ENCODE measurements around the gene TESMIN. TPM values are rescaled to one million over a fixed set of nuclear protein-coding genes. Genes with fewer than 3 reads are reported as not detected.

The TESMIN gene
- total RNA-seq, 1 experiment from 2014 or later: 78.8 TPM

DNA sequence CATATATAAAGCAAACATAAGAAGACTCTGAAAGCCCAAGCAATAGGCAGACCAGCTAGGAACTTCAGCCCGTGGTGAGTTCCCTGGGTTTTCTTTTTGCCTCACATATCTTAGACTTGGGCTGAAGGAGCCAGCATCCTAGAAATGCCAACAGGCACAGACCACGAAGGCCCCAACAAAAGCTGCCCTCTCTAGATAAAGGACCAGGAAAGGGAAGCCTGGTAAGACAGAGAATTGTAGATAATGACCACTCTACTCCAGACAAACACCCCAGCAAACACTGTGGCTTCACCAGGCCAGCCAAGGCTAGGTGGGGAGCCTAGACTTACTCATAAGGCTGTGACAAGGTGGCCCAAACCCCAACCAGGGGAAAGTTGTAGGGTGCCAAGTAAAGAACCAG lies 55.8 kb downstream of the TESMIN start:
- H3K27me3 Mint-ChIP-seq (ENCODE audit: low read depth): peaks cover 3% of the 10 kb centered on the region; the same call in 1 of the 2 replicates
- H3K36me3 Mint-ChIP-seq: peaks cover 21% of the 10 kb centered on the region
- no peak overlapping the region for H3K27ac Mint-ChIP-seq
- H3K4me3 Mint-ChIP-seq: no peak overlapping the region
- ChIA-PET POLR2A (interaction anchor here (0.9 kb wide), 1 partner anchor 18 kb away, joined by 3 read pairs; no protein-coding TSS in a partner anchor), CTCF (interaction anchor here (0.7 to 1.5 kb wide), 3 partner anchors 63 to 1483 kb away, joined by 3 to 4 read pairs (median 3); no protein-coding TSS in a partner anchor)
- H3K4me1 Mint-ChIP-seq: peaks cover 41% of the 10 kb centered on the region
- H3K9me3 Mint-ChIP-seq: peaks cover 38% of the 10 kb centered on the region
- ATAC-seq (no peak), DNase-seq (ENCODE audit: low spot score) (no peak)
- TF ChIP-seq GABPB1 (CRISPR knock-in tag; IDR thresholded peaks at IDR 0.05): no peak
- TF ChIP-seq JUN (CRISPR knock-in tag; IDR thresholded peaks at IDR 0.05): no peak
- no peak for TF ChIP-seq KAT7 (CRISPR knock-in tag; IDR thresholded peaks at IDR 0.05; ENCODE audit: borderline replicate concordance)
- TF ChIP-seq ZNF423 (CRISPR knock-in tag; IDR thresholded peaks at IDR 0.05): no peak
- TF ChIP-seq, protein P1, sequence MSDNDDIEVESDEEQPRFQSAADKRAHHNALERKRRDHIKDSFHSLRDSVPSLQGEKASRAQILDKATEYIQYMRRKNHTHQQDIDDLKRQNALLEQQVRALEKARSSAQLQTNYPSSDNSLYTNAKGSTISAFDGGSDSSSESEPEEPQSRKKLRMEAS (CRISPR knock-in tag; IDR thresholded peaks at IDR 0.05): no peak
- TF ChIP-seq, protein P2, sequence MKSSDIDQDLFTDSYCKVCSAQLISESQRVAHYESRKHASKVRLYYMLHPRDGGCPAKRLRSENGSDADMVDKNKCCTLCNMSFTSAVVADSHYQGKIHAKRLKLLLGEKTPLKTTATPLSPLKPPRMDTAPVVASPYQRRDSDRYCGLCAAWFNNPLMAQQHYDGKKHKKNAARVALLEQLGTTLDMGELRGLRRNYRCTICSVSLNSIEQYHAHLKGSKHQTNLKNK (CRISPR knock-in tag; IDR thresholded peaks at IDR 0.05): no peak
- TF ChIP-seq, protein P3, sequence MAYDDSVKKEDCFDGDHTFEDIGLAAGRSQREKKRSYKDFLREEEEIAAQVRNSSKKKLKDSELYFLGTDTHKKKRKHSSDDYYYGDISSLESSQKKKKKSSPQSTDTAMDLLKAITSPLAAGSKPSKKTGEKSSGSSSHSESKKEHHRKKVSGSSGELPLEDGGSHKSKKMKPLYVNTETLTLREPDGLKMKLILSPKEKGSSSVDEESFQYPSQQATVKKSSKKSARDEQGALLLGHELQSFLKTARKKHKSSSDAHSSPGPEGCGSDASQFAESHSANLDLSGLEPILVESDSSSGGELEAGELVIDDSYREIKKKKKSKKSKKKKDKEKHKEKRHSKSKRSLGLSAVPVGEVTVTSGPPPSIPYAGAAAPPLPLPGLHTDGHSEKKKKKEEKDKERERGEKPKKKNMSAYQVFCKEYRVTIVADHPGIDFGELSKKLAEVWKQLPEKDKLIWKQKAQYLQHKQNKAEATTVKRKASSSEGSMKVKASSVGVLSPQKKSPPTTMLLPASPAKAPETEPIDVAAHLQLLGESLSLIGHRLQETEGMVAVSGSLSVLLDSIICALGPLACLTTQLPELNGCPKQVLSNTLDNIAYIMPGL (CRISPR knock-in tag; IDR thresholded peaks at IDR 0.05): no peak
- TF ChIP-seq HMGA2 (CRISPR knock-in tag; IDR thresholded peaks at IDR 0.05): no peak
- TF ChIP-seq NFYB (CRISPR knock-in tag; conservative IDR thresholded peaks at IDR 0.05; ENCODE audit: low read depth): no peak
- TF ChIP-seq, protein P4, sequence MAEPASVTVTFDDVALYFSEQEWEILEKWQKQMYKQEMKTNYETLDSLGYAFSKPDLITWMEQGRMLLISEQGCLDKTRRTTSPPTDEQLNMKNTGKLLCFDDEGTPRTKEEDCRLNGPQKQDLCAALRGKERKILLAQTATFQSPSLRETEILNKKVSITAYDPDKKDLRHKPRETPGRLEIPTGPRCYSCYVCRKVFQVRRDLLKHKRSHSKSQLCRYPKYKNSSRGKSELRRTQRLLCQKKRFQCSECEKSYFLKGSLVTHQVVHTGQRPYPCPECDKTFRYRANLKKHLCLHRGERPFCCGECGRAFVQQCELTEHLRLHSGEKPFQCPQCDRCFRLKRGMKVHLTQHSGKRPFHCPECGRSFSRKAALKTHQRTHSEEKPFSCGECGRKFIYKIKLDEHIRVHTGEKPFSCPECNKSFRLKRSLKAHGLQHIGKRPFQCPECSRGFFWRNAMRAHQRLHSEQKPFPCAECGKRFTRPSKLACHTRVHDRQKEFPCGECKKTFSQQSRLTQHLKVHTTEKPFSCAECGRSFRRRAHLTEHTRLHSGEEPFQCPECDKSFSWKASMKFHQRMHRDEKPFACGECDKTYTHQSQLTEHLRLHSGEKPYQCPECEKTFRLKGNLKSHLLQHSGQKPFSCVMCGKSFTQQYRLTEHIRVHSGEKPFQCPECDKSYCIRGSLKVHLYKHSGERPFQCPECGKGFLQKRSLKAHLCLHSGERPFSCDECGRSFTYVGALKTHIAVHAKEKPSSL (CRISPR knock-in tag; conservative IDR thresholded peaks at IDR 0.05): no peak
- TF ChIP-seq JAZF1 (CRISPR knock-in tag; IDR thresholded peaks at IDR 0.05): no peak
- no peak for TF ChIP-seq GTF2I (CRISPR knock-in tag; conservative IDR thresholded peaks at IDR 0.05)

DNA sequence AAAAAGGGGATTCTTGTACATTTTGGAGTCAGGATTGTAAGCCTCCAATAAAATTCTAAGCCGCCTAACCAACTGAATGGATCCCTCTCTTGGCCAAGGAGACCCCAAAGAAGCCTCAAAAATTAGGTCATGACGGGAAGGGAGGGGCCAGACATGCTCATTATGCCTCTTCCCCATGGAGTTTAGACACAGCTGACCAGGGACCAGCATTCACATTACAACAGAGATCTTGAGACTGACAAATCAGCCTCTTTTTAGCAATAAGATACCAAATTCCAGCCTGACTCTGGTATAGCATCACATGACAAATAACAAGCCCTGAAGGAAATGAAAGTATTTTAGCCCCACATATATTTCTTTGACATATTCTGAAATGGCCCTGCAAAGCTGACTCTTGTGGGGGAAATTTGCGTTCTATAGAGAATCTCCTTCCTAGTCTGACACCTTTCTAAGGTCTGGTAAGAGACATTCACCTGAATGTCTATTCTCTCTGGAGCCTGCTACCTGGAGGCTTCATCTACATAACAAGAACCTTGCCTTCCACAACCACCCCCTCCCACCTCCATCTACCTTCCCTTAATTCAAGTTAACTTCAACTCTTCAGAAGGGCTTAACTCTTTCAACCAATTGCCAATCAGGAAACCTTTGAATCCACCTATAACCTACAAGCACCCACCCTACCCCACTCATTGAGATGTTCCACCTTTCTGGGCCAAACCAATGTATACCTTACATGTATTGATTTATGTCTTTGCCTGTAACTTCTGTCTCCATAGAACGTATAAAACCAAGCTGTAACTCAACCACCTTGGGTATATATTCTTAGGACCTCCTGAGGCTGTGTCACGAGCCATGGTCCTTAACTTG lies 56.7 kb downstream of the TESMIN start:
- Mint-ChIP-seq H3K36me3 (peaks cover 17% of the 10 kb centered on the region), H3K27me3 (ENCODE audit: low read depth) (peaks cover 3% of the 10 kb centered on the region; the same call in 1 of the 2 replicates), H3K4me1 (peaks cover 49% of the 10 kb centered on the region), H3K9me3 (peaks cover 34% of the 10 kb centered on the region), H3K4me3 (peak overlapping the region; percentile 11; the same call in 1 of the 2 replicates), H3K27ac (peak overlapping the region; percentile 91)
- ChIA-PET CTCF (interaction anchor here (0.7 to 1.5 kb wide), 3 partner anchors 62 to 1484 kb away, joined by 3 to 4 read pairs (median 3); no protein-coding TSS in a partner anchor), POLR2A (interaction anchor here (0.9 kb wide), 1 partner anchor 17 kb away, joined by 3 read pairs; no protein-coding TSS in a partner anchor)
- DNase-seq (ENCODE audit: low spot score) (no peak), ATAC-seq (peak; percentile 90)
- TF ChIP-seq ZNF121 (CRISPR knock-in tag; IDR thresholded peaks at IDR 0.05) (no peak), ESRRA (CRISPR knock-in tag; IDR thresholded peaks at IDR 0.05; ENCODE audit: borderline replicate concordance) (no peak), ZNF317 (CRISPR knock-in tag; IDR thresholded peaks at IDR 0.05; ENCODE audit: borderline replicate concordance, low read depth) (no peak), IRF2 (CRISPR knock-in tag; IDR thresholded peaks at IDR 0.05; ENCODE audit: borderline replicate concordance, low read depth) (no peak), SMAD3 (CRISPR knock-in tag; IDR thresholded peaks at IDR 0.05; ENCODE audit: borderline replicate concordance) (no peak), SOX15 (CRISPR knock-in tag; IDR thresholded peaks at IDR 0.05) (no peak)
- TF ChIP-seq, protein P5, sequence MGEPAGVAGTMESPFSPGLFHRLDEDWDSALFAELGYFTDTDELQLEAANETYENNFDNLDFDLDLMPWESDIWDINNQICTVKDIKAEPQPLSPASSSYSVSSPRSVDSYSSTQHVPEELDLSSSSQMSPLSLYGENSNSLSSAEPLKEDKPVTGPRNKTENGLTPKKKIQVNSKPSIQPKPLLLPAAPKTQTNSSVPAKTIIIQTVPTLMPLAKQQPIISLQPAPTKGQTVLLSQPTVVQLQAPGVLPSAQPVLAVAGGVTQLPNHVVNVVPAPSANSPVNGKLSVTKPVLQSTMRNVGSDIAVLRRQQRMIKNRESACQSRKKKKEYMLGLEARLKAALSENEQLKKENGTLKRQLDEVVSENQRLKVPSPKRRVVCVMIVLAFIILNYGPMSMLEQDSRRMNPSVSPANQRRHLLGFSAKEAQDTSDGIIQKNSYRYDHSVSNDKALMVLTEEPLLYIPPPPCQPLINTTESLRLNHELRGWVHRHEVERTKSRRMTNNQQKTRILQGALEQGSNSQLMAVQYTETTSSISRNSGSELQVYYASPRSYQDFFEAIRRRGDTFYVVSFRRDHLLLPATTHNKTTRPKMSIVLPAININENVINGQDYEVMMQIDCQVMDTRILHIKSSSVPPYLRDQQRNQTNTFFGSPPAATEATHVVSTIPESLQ (CRISPR knock-in tag; IDR thresholded peaks at IDR 0.05): no peak
- TF ChIP-seq, protein P6, sequence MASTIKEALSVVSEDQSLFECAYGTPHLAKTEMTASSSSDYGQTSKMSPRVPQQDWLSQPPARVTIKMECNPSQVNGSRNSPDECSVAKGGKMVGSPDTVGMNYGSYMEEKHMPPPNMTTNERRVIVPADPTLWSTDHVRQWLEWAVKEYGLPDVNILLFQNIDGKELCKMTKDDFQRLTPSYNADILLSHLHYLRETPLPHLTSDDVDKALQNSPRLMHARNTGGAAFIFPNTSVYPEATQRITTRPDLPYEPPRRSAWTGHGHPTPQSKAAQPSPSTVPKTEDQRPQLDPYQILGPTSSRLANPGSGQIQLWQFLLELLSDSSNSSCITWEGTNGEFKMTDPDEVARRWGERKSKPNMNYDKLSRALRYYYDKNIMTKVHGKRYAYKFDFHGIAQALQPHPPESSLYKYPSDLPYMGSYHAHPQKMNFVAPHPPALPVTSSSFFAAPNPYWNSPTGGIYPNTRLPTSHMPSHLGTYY (CRISPR knock-in tag; IDR thresholded peaks at IDR 0.05): no peak
- TF ChIP-seq, protein P7, sequence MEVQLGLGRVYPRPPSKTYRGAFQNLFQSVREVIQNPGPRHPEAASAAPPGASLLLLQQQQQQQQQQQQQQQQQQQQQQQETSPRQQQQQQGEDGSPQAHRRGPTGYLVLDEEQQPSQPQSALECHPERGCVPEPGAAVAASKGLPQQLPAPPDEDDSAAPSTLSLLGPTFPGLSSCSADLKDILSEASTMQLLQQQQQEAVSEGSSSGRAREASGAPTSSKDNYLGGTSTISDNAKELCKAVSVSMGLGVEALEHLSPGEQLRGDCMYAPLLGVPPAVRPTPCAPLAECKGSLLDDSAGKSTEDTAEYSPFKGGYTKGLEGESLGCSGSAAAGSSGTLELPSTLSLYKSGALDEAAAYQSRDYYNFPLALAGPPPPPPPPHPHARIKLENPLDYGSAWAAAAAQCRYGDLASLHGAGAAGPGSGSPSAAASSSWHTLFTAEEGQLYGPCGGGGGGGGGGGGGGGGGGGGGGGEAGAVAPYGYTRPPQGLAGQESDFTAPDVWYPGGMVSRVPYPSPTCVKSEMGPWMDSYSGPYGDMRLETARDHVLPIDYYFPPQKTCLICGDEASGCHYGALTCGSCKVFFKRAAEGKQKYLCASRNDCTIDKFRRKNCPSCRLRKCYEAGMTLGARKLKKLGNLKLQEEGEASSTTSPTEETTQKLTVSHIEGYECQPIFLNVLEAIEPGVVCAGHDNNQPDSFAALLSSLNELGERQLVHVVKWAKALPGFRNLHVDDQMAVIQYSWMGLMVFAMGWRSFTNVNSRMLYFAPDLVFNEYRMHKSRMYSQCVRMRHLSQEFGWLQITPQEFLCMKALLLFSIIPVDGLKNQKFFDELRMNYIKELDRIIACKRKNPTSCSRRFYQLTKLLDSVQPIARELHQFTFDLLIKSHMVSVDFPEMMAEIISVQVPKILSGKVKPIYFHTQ (CRISPR knock-in tag; IDR thresholded peaks at IDR 0.05): no peak
- TF ChIP-seq, protein P3 (CRISPR knock-in tag; IDR thresholded peaks at IDR 0.05): no peak
